Mucosa of stomach (tissue), 1 donor: ENCODE results near the gene FBXO10.
"Not testable (repeated sequence)": the region's sequence is repeated elsewhere in the genome, so short reads cannot be mapped to it uniquely, and the experiment has no call there.

ENCODE experiments used
- H3K27me3 ChIP-seq: one replicate; pipeline ENCODE4 v1.7.0; 2013; ENCODE audit warnings: mild to moderate bottlenecking, low read length; ENCODE audit not compliant: control insufficient read depth, insufficient read depth
- H3K36me3 ChIP-seq: one replicate; pipeline ENCODE4 v1.7.0; 2013; ENCODE audit warnings: low read length; ENCODE audit not compliant: control insufficient read depth, insufficient read depth
- H3K4me1 ChIP-seq: one replicate; pipeline ENCODE4 v1.7.0; 2013; ENCODE audit warnings: mild to moderate bottlenecking, low read length; ENCODE audit not compliant: control insufficient read depth, insufficient read depth
- H3K4me3 ChIP-seq: one replicate; pipeline ENCODE4 v1.7.0; 2013; ENCODE audit warnings: low read length
- H3K9ac ChIP-seq: one replicate; pipeline ENCODE4 v1.7.0; 2013; ENCODE audit warnings: mild to moderate bottlenecking, low read length, moderate library complexity
- H3K9me3 ChIP-seq: one replicate; pipeline ENCODE4 v1.7.0; 2013; ENCODE audit warnings: mild to moderate bottlenecking, low read length, moderate library complexity; ENCODE audit not compliant: control insufficient read depth
- donor health status: Pancreatic carcinoma.

The FBXO10 gene

DNA sequence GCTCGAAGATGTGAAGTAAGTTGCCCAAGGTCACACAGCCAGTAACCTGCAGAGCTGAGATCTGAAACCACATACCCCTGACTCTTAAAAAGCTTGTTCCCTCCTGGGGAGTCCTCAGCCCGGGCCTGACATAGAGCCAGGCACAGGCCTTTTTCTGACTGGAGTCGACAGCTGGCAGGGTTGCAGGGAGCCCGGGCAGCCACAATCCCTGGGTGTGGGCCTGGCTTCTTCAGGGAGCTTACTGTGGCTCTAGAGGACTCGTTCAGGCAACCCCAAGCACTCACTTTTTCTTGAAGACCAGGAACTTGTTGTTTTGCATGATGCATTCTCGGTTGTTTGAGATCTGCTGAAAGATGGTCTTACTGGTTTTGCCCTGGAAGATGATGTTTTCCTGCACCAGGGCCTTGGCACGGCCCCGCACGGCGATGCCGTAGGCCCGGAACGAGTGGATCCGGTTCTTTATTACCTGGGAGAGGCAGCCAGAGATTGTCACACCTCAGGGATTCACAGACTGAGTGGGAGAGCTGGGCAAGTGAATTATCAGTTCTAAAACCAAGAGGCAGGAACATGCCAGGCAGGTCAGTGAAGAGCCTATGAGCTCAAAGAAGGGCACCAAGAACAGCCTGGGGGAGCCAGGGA lies 60.4 kb downstream of the FBXO10 start:
- Histone ChIP-seq H3K9me3 (no peaks in the 10 kb centered on the region), H3K4me3 (no peak overlapping the region), H3K9ac (no peak overlapping the region), H3K36me3 (no peaks in the 10 kb centered on the region), H3K27me3 (no peaks in the 10 kb centered on the region), H3K4me1 (no peaks in the 10 kb centered on the region)

GRCh38 chr9:37514999-37515398 lies 61.2 kb downstream of the FBXO10 start:
- Histone ChIP-seq H3K4me3 (no peak overlapping the region), H3K9ac (no peak overlapping the region), H3K27me3 (no peaks in the 10 kb centered on the region), H3K4me1 (no peaks in the 10 kb centered on the region), H3K9me3 (no peaks in the 10 kb centered on the region), H3K36me3 (no peaks in the 10 kb centered on the region)

GRCh38 chr9:37514415-37514814 lies 61.8 kb downstream of the FBXO10 start:
- H3K4me3 ChIP-seq, H3K9me3 ChIP-seq, H3K4me1 ChIP-seq, H3K36me3 ChIP-seq, H3K27me3 ChIP-seq, H3K9ac ChIP-seq: not testable (repeated sequence)

DNA sequence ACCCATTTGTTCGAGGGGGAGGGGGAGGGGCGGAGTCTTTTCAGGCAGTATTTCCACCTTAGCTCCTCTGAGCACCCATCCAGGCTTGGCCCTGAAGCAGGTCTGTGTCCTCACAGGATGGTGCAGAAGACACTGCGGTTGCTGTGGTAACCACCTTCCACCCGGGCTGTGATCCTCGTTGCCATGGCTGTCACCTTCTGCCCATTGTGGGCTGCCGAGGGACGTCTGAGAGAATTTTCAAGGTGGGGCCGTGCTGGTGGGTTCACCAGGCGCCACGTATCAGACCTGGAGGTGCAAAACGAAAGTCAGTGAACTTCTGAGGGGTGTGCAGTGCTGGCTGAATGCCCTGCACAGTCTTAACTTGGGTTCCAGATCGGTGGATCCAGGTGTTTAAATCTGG lies 63.7 kb downstream of the FBXO10 start:
- Histone ChIP-seq H3K4me1 (no peaks in the 10 kb centered on the region), H3K27me3 (no peaks in the 10 kb centered on the region), H3K36me3 (no peaks in the 10 kb centered on the region), H3K4me3 (no peak overlapping the region), H3K9ac (no peak overlapping the region), H3K9me3 (no peaks in the 10 kb centered on the region)

GRCh38 chr9:37511016-37512010 lies 64.9 kb downstream of the FBXO10 start:
- Histone ChIP-seq H3K36me3 (no peaks in the 10 kb centered on the region), H3K27me3 (no peaks in the 10 kb centered on the region), H3K9me3 (no peaks in the 10 kb centered on the region), H3K9ac (no peak overlapping the region), H3K4me3 (no peak overlapping the region), H3K4me1 (no peaks in the 10 kb centered on the region)

DNA sequence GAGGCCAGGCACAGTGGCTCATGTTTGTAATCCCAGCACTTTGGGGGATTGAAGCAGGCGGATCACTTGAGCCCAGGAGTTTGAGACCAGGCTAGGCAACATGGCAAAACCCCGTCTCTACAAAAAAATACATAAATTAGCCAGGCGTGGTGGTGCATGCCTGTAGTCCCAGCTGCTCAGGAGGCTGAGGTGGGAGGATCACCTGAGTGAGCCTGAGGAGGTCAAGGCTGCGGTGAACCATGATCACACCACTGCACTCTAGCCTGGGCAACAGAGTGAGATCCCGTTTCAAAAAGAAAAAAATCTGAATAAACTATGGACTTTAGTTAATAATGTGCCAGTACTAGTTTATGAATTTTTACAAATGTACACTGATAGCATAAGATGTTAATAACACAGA lies 66.1 kb downstream of the FBXO10 start:
- not testable (repeated sequence) for H3K36me3 ChIP-seq, H3K9me3 ChIP-seq, H3K4me3 ChIP-seq, H3K27me3 ChIP-seq, H3K4me1 ChIP-seq, H3K9ac ChIP-seq

DNA sequence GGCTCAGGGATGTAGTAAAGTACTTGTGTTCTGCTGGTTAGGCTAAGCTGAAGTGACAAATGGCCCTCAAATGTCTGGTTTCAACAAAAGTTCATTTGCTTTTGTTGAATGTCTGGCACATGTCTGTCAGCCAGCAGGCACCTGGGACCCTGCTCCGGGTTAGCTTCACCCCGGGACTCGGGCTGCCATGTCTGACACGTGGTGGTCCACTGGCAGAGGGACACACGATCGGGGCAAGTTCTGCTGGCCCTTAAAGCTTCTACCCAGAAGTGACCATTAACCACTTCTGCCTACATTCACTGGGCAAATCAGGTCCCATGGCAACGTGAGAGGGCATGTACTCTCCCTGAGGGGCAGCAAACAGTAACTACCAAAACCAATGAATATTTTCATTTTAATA lies 66.6 kb downstream of the FBXO10 start:
- Histone ChIP-seq H3K27me3 (no peaks in the 10 kb centered on the region), H3K9me3 (no peaks in the 10 kb centered on the region), H3K36me3 (no peaks in the 10 kb centered on the region), H3K4me1 (no peaks in the 10 kb centered on the region), H3K9ac (no peak overlapping the region), H3K4me3 (no peak overlapping the region)

- Histone ChIP-seq H3K27me3 (no peaks in the 10 kb centered on the region), H3K4me1 (no peaks in the 10 kb centered on the region), H3K4me3 (no peak overlapping the region), H3K9ac (no peak overlapping the region), H3K9me3 (no peaks in the 10 kb centered on the region), H3K36me3 (no peaks in the 10 kb centered on the region)
These were observed 67.4 kb downstream of the FBXO10 start for GRCh38 chr9:37508834-37509206.

GRCh38 chr9:37508135-37508833 lies 67.9 kb downstream of the FBXO10 start:
- H3K4me1 ChIP-seq = no peaks in the 10 kb centered on the region
- H3K27me3 ChIP-seq = no peaks in the 10 kb centered on the region
- H3K9me3 ChIP-seq = no peaks in the 10 kb centered on the region
- H3K4me3 ChIP-seq = no peak overlapping the region
- no peak overlapping the region for H3K9ac ChIP-seq
- H3K36me3 ChIP-seq = no peaks in the 10 kb centered on the region

GRCh38 chr9:37507566-37508134 lies 68.5 kb downstream of the FBXO10 start:
- no peak overlapping the region for H3K9ac ChIP-seq
- H3K36me3 ChIP-seq = peaks cover 2% of the 10 kb centered on the region
- no peaks in the 10 kb centered on the region for H3K4me1 ChIP-seq
- H3K4me3 ChIP-seq = no peak overlapping the region
- H3K27me3 ChIP-seq = no peaks in the 10 kb centered on the region
- no peaks in the 10 kb centered on the region for H3K9me3 ChIP-seq

DNA sequence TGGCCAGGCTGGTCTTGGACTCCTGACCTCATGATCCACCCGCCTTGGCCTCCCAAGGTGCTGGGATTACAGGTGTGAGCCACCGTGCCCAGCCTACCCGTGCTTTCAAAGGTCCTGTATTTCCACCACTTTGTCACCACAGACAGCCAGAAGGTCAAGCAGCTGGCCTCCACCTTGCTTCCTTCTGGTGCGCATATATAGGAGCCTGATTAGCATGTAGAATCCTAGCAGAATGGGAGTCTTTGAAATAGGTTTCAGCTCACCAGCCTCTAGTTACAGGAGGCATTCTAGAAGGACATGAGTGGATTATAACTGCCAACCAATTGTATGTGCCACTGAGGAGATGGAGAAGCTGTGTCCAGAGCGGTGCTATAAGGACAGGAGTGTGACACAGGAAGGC lies 71.6 kb downstream of the FBXO10 start:
- Histone ChIP-seq H3K9me3 (no peaks in the 10 kb centered on the region), H3K9ac (no peak overlapping the region), H3K27me3 (no peaks in the 10 kb centered on the region), H3K4me1 (no peaks in the 10 kb centered on the region), H3K4me3 (no peak overlapping the region), H3K36me3 (peaks cover 8% of the 10 kb centered on the region)

DNA sequence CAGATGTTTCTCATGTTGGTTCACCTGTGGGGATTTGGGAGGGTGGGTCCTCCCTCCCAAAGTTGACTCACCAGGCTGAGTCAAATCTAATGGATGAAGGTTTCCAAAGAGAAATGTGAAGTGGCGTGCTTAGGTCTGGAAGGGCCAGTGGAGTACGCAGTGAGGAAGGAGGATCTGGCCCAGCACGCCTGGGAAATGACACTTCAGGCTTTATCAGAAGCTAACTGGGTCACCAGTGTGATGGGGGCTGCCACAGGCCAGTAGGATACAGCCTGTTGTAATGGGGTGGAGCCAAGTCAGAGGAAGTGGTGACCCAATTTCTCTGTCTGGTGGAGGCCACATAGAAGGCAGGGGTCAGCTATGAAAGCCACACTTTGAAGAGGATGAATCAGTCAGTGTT lies 72.4 kb downstream of the FBXO10 start:
- H3K36me3 ChIP-seq = peaks cover 8% of the 10 kb centered on the region
- no peak overlapping the region for H3K4me3 ChIP-seq
- no peaks in the 10 kb centered on the region for H3K4me1 ChIP-seq
- no peak overlapping the region for H3K9ac ChIP-seq
- no peaks in the 10 kb centered on the region for H3K9me3 ChIP-seq
- H3K27me3 ChIP-seq = no peaks in the 10 kb centered on the region
